OCI-LY7 (cell line): ENCODE measurements around the gene RREB1.

Experiments
- EZH2phosphoT487 ChIP-seq: fragments of 200-600 bp; sonication (generic); IDR thresholded peaks from 2 replicates; pipeline ENCODE4 v1.6.1; 2018; ENCODE audit warnings: low read depth, borderline replicate concordance, mild to moderate bottlenecking, mixed run types, antibody characterized with exemption, low read length, moderate library complexity, mixed read lengths
- TF ChIP-seq, protein P1 (sequence below): fragments of 200-600 bp; sonication (generic); conservative IDR thresholded peaks from 2 replicates; pipeline ENCODE4 v1.5.1; 2014; ENCODE audit warnings: mild to moderate bottlenecking, antibody characterized with exemption, low read length, moderate library complexity, mixed read lengths

- TF ChIP-seq, protein P1, sequence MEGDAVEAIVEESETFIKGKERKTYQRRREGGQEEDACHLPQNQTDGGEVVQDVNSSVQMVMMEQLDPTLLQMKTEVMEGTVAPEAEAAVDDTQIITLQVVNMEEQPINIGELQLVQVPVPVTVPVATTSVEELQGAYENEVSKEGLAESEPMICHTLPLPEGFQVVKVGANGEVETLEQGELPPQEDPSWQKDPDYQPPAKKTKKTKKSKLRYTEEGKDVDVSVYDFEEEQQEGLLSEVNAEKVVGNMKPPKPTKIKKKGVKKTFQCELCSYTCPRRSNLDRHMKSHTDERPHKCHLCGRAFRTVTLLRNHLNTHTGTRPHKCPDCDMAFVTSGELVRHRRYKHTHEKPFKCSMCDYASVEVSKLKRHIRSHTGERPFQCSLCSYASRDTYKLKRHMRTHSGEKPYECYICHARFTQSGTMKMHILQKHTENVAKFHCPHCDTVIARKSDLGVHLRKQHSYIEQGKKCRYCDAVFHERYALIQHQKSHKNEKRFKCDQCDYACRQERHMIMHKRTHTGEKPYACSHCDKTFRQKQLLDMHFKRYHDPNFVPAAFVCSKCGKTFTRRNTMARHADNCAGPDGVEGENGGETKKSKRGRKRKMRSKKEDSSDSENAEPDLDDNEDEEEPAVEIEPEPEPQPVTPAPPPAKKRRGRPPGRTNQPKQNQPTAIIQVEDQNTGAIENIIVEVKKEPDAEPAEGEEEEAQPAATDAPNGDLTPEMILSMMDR: no peak
- no peak for TF ChIP-seq EZH2phosphoT487
Measured at GRCh38 chr6:7062451-7063162, 45.2 kb upstream of the RREB1 start.
